Neural progenitor cell (in vitro differentiated cells): ENCODE data around the gene MEGF8. TPM values are rescaled to one million over a fixed set of nuclear protein-coding genes. Genes with fewer than 3 reads are reported as not detected.

ENCODE experiments used
- DNase-seq: peaks from one replicate; pipeline ENCODE4 v3.0.0-alpha.2; 2016; ENCODE audit warnings: low spot score
- H2AFZ ChIP-seq: fragments of 200-600 bp; sonication (generic); replicated peaks from 2 replicates; pipeline ENCODE4 v1.6.1; 2016; ENCODE audit warnings: antibody characterized with exemption
- H3F3A ChIP-seq: fragments of 200-600 bp; sonication (generic); 2 replicates; pipeline ENCODE4 v1.6.1; 2016; ENCODE audit warnings: antibody characterized with exemption, low read depth
- H3K27ac ChIP-seq: fragments of 200-600 bp; sonication (generic); 2 replicates; pipeline ENCODE4 v1.5.1; 2016; ENCODE audit warnings: mild to moderate bottlenecking
- H3K27me3 ChIP-seq: fragments of 200-600 bp; sonication (generic); 2 replicates; pipeline ENCODE4 v1.6.1; 2016; ENCODE audit warnings: mild to moderate bottlenecking, moderate library complexity
- H3K36me3 ChIP-seq: fragments of 200-600 bp; sonication (generic); 2 replicates; pipeline ENCODE4 v1.5.1; 2016
- H3K4me1 ChIP-seq: fragments of 200-600 bp; sonication (generic); 2 replicates; pipeline ENCODE4 v1.6.1; 2016; ENCODE audit warnings: mixed run types
- H3K4me2 ChIP-seq: fragments of 200-600 bp; sonication (generic); 2 replicates; pipeline ENCODE4 v1.6.1; 2016
- H3K4me3 ChIP-seq: fragments of 200-600 bp; sonication (generic); 2 replicates; pipeline ENCODE4 v1.5.1; 2016
- H3K79me2 ChIP-seq: fragments of 200-600 bp; sonication (generic); 2 replicates; pipeline ENCODE4 v1.6.1; 2016; ENCODE audit warnings: low read depth
- H3K9ac ChIP-seq: fragments of 200-600 bp; sonication (generic); 2 replicates; pipeline ENCODE4 v1.6.1; 2016
- H3K9me3 ChIP-seq: fragments of 200-600 bp; sonication (generic); 2 replicates; pipeline ENCODE4 v1.5.1; 2016; ENCODE audit warnings: low read depth
- H4K20me1 ChIP-seq: fragments of 200-600 bp; sonication (generic); 2 replicates; pipeline ENCODE4 v1.6.1; 2016; ENCODE audit warnings: low read depth
- H3K27ac Mint-ChIP-seq: 3 replicates; pipeline ENCODE4 v1.8.0; 2021; ENCODE audit warnings: mixed read lengths
- H3K27me3 Mint-ChIP-seq: 2 replicates; pipeline ENCODE4 v1.8.0; 2022; ENCODE audit warnings: low read depth, mild to moderate bottlenecking, inconsistent platforms, moderate library complexity, mixed read lengths; ENCODE audit not compliant: insufficient read depth
- H3K36me3 Mint-ChIP-seq: 3 replicates; pipeline ENCODE4 v1.8.0; 2021; ENCODE audit warnings: mixed read lengths
- H3K4me1 Mint-ChIP-seq: 3 replicates; pipeline ENCODE4 v1.8.0; 2021; ENCODE audit warnings: mixed read lengths
- H3K4me3 Mint-ChIP-seq: 3 replicates; pipeline ENCODE4 v1.8.0; 2021; ENCODE audit warnings: mild to moderate bottlenecking, moderate library complexity, mixed read lengths
- H3K9me3 Mint-ChIP-seq: 3 replicates; pipeline ENCODE4 v1.8.0; 2020; ENCODE audit warnings: mixed read lengths
- CTCF ChIP-seq: fragments of 200-600 bp; sonication (generic); IDR thresholded peaks from 2 replicates; pipeline ENCODE4 v1.5.1; 2017; ENCODE audit warnings: antibody characterized with exemption, mild to moderate bottlenecking
- EZH2 ChIP-seq: fragments of 200-600 bp; sonication (generic); IDR thresholded peaks from 2 replicates; pipeline ENCODE4 v1.6.1; 2017; ENCODE audit warnings: antibody characterized with exemption, mild to moderate bottlenecking, moderate library complexity
- EZH2phosphoT487 ChIP-seq: fragments of 200-600 bp; sonication (generic); IDR thresholded peaks from 2 replicates; pipeline ENCODE4 v1.6.1; 2017; ENCODE audit warnings: antibody characterized with exemption
- total RNA-seq: library from RNA; depleted of rRNA; stranded (reverse); fragments of >200 nt; gene quantifications from 2 replicates; pipeline ENCODE4 v1.2.3, GENCODE V29; 2015; ENCODE audit warnings: low replicate concordance

The MEGF8 gene
- total RNA-seq, 1 donor from 2014 or later: 7.3 TPM

GRCh38 chr19:42288881-42289555 is 36.4 kb upstream of the MEGF8 start:
- Histone ChIP-seq H2AFZ (no peak overlapping the region), H3K27ac (peak overlapping the region; percentile 20), H3F3A (peaks cover 10% of the 10 kb centered on the region), H3K79me2 (peaks cover 26% of the 10 kb centered on the region), H3K9me3 (no peaks in the 10 kb centered on the region), H4K20me1 (peaks cover 71% of the 10 kb centered on the region), H3K4me1 (peaks cover 10% of the 10 kb centered on the region), H3K4me2 (no peak overlapping the region), H3K27me3 (no peaks in the 10 kb centered on the region), H3K36me3 (no peaks in the 10 kb centered on the region), H3K4me3 (no peak overlapping the region), H3K9ac (no peak overlapping the region)
- TF ChIP-seq EZH2phosphoT487 (no peak), CTCF (no peak), EZH2 (no peak)
- Mint-ChIP-seq H3K9me3 (no peaks in the 10 kb centered on the region), H3K4me3 (no peak overlapping the region), H3K27me3 (peaks cover 8% of the 10 kb centered on the region), H3K27ac (no peak overlapping the region), H3K36me3 (peaks cover 18% of the 10 kb centered on the region), H3K4me1 (peaks cover 19% of the 10 kb centered on the region)
- DNase-seq: no peak

- Histone ChIP-seq H3K36me3 (no peaks in the 10 kb centered on the region), H3K9me3 (no peaks in the 10 kb centered on the region), H3K4me3 (no peak overlapping the region), H3K27me3 (no peaks in the 10 kb centered on the region), H2AFZ (no peak overlapping the region), H3K4me1 (peaks cover 10% of the 10 kb centered on the region), H4K20me1 (peaks cover 70% of the 10 kb centered on the region), H3K9ac (no peak overlapping the region), H3K79me2 (peaks cover 24% of the 10 kb centered on the region), H3F3A (peaks cover 15% of the 10 kb centered on the region), H3K27ac (peak overlapping the region; percentile 20), H3K4me2 (no peak overlapping the region)
- Mint-ChIP-seq H3K27me3 (peaks cover 8% of the 10 kb centered on the region), H3K4me1 (peaks cover 19% of the 10 kb centered on the region), H3K4me3 (no peak overlapping the region), H3K27ac (no peak overlapping the region), H3K36me3 (peaks cover 18% of the 10 kb centered on the region), H3K9me3 (no peaks in the 10 kb centered on the region)
- no peak for DNase-seq
- TF ChIP-seq EZH2phosphoT487: no peak
- TF ChIP-seq CTCF: no peak
- TF ChIP-seq EZH2: no peak
These were observed 35.8 kb upstream of the MEGF8 start for GRCh38 chr19:42289556-42290041.

GRCh38 chr19:42290136-42290522 is 35.3 kb upstream of the MEGF8 start:
- Histone ChIP-seq H3K9me3 (no peaks in the 10 kb centered on the region), H2AFZ (no peak overlapping the region), H3K27ac (no peak overlapping the region), H3K27me3 (no peaks in the 10 kb centered on the region), H4K20me1 (peaks cover 64% of the 10 kb centered on the region), H3F3A (peaks cover 13% of the 10 kb centered on the region), H3K36me3 (no peaks in the 10 kb centered on the region), H3K9ac (no peak overlapping the region), H3K4me3 (no peak overlapping the region), H3K4me1 (peaks cover 9% of the 10 kb centered on the region), H3K4me2 (no peak overlapping the region), H3K79me2 (peaks cover 19% of the 10 kb centered on the region)
- H3K36me3 Mint-ChIP-seq: peaks cover 18% of the 10 kb centered on the region
- no peak for DNase-seq
- H3K27ac Mint-ChIP-seq: no peak overlapping the region
- H3K9me3 Mint-ChIP-seq: no peaks in the 10 kb centered on the region
- no peak for TF ChIP-seq EZH2
- no peak for TF ChIP-seq CTCF
- no peak for TF ChIP-seq EZH2phosphoT487
- peaks cover 4% of the 10 kb centered on the region for H3K27me3 Mint-ChIP-seq
- peaks cover 14% of the 10 kb centered on the region for H3K4me1 Mint-ChIP-seq
- no peak overlapping the region for H3K4me3 Mint-ChIP-seq
